ENCODE results near the gene MEIS1. TPM values are rescaled to one million over a fixed set of nuclear protein-coding genes. Genes with fewer than 3 reads are reported as not detected.

The MEIS1 gene
- total and polyA plus RNA-seq, 2 donors (not counting 1 experiment from before 2014, with no cell fraction given) = 0.03 TPM; not detected in 1

GRCh38 chr2:66405473-66405872, 29.5 kb upstream of the MEIS1 start:
- no peak overlapping the region for H3K4me3 ChIP-seq (ENCODE audit: control extremely low read depth in 1 of 5, extremely low read depth in 1 of 5, insufficient read depth in 1 of 5, low read depth in 2 of 5, low read length in 4 of 5)
- H3K27me3 Mint-ChIP-seq = peaks cover 4% of the 10 kb centered on the region
- no peak overlapping the region for H2AFZ ChIP-seq (ENCODE audit: insufficient read depth, low read depth, low read length, poor library complexity, severe bottlenecking)
- intact Hi-C loops (cut with micrococcal nuclease) = no loop called here
- no peak overlapping the region for H3K4me2 ChIP-seq (replicated peaks; ENCODE audit: low read depth, low read length, poor library complexity, severe bottlenecking)
- no peaks in the 10 kb centered on the region for H4K20me1 ChIP-seq (ENCODE audit: control insufficient read depth, insufficient read depth, low read length, poor library complexity, severe bottlenecking)
- TF ChIP-seq EZH2 (IDR thresholded peaks at IDR 0.05; ENCODE audit: borderline replicate concordance, insufficient read depth, low read depth, low read length, poor library complexity, severe bottlenecking) (no peak), CTCF (IDR thresholded peaks at IDR 0.05) (no peak)
- no peak overlapping the region for H3K9ac ChIP-seq (ENCODE audit: low read length)
- no peaks in the 10 kb centered on the region for H3K4me1 ChIP-seq (ENCODE audit: control insufficient read depth in 2 of 2, insufficient read depth in 2 of 2, low read length in 2 of 2)
- H3K9me3 Mint-ChIP-seq (ENCODE audit: insufficient read depth) = peaks cover 4% of the 10 kb centered on the region
- H3K27ac Mint-ChIP-seq = no peak overlapping the region
- no peak overlapping the region for H3K27ac ChIP-seq (ENCODE audit: low read length in 2 of 2)
- CTCF ChIA-PET = interaction anchor here (0.6 kb wide), 1 partner anchor 19 kb away, joined by 3 read pairs; no protein-coding TSS in a partner anchor
- H3K27me3 ChIP-seq (replicated peaks in 1 of 4; ENCODE audit: control extremely low read depth in 1 of 4, control insufficient read depth in 3 of 4, insufficient read depth in 4 of 4, low read length in 3 of 4) = no peaks in the 10 kb centered on the region
- ATAC-seq (ENCODE audit: low read depth) = no peak
- H3K4me3 Mint-ChIP-seq = no peak overlapping the region
- POLR2A ChIA-PET = no interaction called here
- H3K4me1 Mint-ChIP-seq = no peaks in the 10 kb centered on the region
- WGBS (ENCODE audit: insufficient coverage) = no CpG with 5 or more reads among the region's 4 CpGs
- no peaks in the 10 kb centered on the region for H3K36me3 ChIP-seq (replicated peaks in 1 of 2; ENCODE audit: control extremely low read depth in 1 of 2, control insufficient read depth in 1 of 2, extremely low read depth in 1 of 2, insufficient read depth in 2 of 2, low read length in 1 of 2)
- no peak for DNase-seq
- H3K9me3 ChIP-seq (ENCODE audit: control extremely low read depth in 1 of 3, control insufficient read depth in 2 of 3, insufficient read depth in 1 of 3, low read length in 2 of 3) = peaks cover 0 to 3% (median 1%) of the 10 kb centered on the region in 3 donors
- H3K79me2 ChIP-seq (ENCODE audit: control insufficient read depth, insufficient read depth, low read length) = no peaks in the 10 kb centered on the region

- H3K9me3 ChIP-seq (ENCODE audit: control extremely low read depth in 1 of 3, control insufficient read depth in 2 of 3, insufficient read depth in 1 of 3, low read length in 2 of 3) = no peaks in the 10 kb centered on the region
- H3K4me1 Mint-ChIP-seq = no peaks in the 10 kb centered on the region
- no peak overlapping the region for H3K4me2 ChIP-seq (replicated peaks; ENCODE audit: low read depth, low read length, poor library complexity, severe bottlenecking)
- WGBS (ENCODE audit: insufficient coverage) = 83% methylated on average over 1 of the region's 2 CpGs
- no peaks in the 10 kb centered on the region for H3K4me1 ChIP-seq (ENCODE audit: control insufficient read depth in 2 of 2, insufficient read depth in 2 of 2, low read length in 2 of 2)
- no peak overlapping the region for H3K27ac ChIP-seq (ENCODE audit: low read length in 2 of 2)
- H3K27ac Mint-ChIP-seq = no peak overlapping the region
- no peaks in the 10 kb centered on the region for H3K79me2 ChIP-seq (ENCODE audit: control insufficient read depth, insufficient read depth, low read length)
- H3K27me3 ChIP-seq (replicated peaks in 1 of 4; ENCODE audit: control extremely low read depth in 1 of 4, control insufficient read depth in 3 of 4, insufficient read depth in 4 of 4, low read length in 3 of 4) = no peaks in the 10 kb centered on the region
- H4K20me1 ChIP-seq (ENCODE audit: control insufficient read depth, insufficient read depth, low read length, poor library complexity, severe bottlenecking) = no peaks in the 10 kb centered on the region
- H3K27me3 Mint-ChIP-seq = peaks cover 5% of the 10 kb centered on the region
- no peak overlapping the region for H3K4me3 Mint-ChIP-seq
- ChIA-PET POLR2A (no interaction called here), CTCF (no interaction called here)
- H3K4me3 ChIP-seq (ENCODE audit: control extremely low read depth in 1 of 5, extremely low read depth in 1 of 5, insufficient read depth in 1 of 5, low read depth in 2 of 5, low read length in 4 of 5) = no peak overlapping the region
- H2AFZ ChIP-seq (ENCODE audit: insufficient read depth, low read depth, low read length, poor library complexity, severe bottlenecking) = no peak overlapping the region
- DNase-seq (no peak), ATAC-seq (ENCODE audit: low read depth) (no peak)
- intact Hi-C loops (cut with micrococcal nuclease) = no loop called here
- H3K9me3 Mint-ChIP-seq (ENCODE audit: insufficient read depth) = peaks cover 4% of the 10 kb centered on the region
- H3K9ac ChIP-seq (ENCODE audit: low read length) = no peak overlapping the region
- TF ChIP-seq EZH2 (IDR thresholded peaks at IDR 0.05; ENCODE audit: borderline replicate concordance, insufficient read depth, low read depth, low read length, poor library complexity, severe bottlenecking) (no peak), CTCF (IDR thresholded peaks at IDR 0.05) (no peak)
- no peaks in the 10 kb centered on the region for H3K36me3 ChIP-seq (replicated peaks in 1 of 2; ENCODE audit: control extremely low read depth in 1 of 2, control insufficient read depth in 1 of 2, extremely low read depth in 1 of 2, insufficient read depth in 2 of 2, low read length in 1 of 2)
Observed at GRCh38 chr2:66408905-66409304, 26.0 kb upstream of the MEIS1 start.

Measured in B cell (primary cell).